GM12874 (cell line): ENCODE measurements around the gene PMEPA1.

Experiments
- CTCF ChIP-seq: IDR thresholded peaks from 2 replicates; pipeline ENCODE4 v1.5.1; 2011; ENCODE audit warnings: low read depth, mild to moderate bottlenecking, control low read depth, low read length, moderate library complexity; ENCODE audit not compliant: insufficient read depth

Gene PMEPA1

GRCh38 chr20:57744206-57744605, 34.4 kb upstream of the PMEPA1 start:
- no peak for TF ChIP-seq CTCF

GRCh38 chr20:57743450-57744095, 33.8 kb upstream of the PMEPA1 start:
- TF ChIP-seq CTCF: no peak

DNA sequence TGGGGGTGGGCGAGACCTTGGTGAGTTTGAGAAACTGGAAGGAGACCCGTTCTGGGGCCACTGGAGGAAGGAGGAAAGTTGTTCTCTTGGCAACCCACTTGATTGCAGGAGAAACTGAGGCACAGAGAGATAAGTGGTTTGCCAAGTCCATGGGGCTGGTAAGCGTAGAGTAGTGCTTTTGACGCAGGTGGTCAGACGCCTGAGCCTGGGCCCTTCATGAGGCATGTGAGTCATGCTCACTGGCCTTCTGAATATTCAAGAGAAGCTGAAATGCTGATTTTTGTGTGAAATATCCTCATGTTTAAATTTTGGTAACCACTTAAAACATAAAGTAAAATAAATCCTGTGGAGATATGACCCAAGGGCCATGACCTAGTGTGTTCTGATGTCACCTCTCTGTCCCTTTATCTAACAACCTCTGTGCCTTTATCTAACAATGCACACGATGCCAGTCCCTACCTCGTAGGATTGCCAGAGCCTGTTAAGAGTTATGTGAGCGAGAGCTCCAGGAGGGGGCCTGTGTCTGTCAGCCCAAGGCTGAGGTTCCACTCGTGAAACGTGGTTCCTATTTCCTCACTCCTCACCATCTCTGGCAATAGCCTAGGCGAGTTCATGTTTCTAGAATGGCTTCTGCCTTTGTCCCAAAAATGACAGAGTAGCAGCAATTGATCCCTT, 32.8 kb upstream of the PMEPA1 start:
- no peak for TF ChIP-seq CTCF

GRCh38 chr20:57738484-57738883, 28.7 kb upstream of the PMEPA1 start:
- TF ChIP-seq CTCF: no peak

GRCh38 chr20:57738053-57738452, 28.2 kb upstream of the PMEPA1 start:
- TF ChIP-seq CTCF: no peak

DNA sequence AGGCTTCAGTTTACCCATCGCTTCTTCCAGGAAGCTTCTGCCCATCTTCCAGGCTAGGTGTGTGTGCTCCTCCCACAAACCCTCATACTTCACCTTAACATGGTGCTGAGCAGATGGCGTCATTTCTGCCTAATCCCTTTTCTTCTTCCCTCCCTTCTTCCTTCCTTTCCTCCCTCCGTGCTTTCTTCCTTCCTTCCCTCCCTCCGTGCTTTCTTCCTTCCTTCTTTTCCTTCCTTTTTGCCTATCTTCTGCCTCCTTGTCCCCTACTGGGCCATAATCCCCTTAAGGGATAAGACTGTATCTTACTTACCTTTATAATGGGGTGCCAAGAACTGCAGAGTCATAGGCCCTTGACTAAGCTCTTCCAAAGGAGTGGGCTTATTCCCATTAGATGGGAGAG, 27.5 kb upstream of the PMEPA1 start:
- TF ChIP-seq CTCF: no peak

DNA sequence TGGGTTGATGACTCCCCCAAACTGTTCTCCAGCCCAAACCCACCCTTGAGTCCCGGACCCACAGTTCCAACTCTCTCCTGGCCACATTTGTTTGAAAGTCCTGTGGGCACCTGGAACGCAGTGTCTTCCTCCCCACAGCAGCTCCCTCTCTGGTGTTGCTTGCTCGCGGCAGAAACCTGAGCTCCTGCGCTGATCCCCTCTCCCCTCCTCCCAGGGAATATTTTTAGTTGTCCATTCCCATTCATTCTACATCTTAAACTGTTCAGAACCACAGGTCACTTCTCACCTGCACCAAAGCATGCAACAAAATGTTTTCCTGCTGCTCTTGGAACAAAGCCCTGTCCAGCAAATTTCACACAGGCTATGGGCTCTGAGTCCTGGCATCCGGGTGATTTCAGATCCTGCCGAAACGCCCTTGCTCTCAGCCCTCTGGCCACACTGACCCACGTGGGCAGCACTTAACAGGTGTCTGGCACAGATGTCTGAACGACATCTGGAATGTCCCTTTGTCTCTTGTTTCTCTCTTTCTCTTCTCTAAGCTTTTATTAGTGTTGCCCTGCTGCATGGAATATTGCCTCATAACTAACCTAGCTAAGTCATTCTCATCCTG, 27.0 kb upstream of the PMEPA1 start:
- TF ChIP-seq CTCF: no peak
